Activated naive CD8-positive, alpha-beta T cell treated with anti-CD3 and anti-CD28 coated beads, Interleukin-2, amount 50 U/mL, for 16 hours (primary cell): ENCODE data around the gene ACSM3.
"Not testable (repeated sequence)": the region's sequence is repeated elsewhere in the genome, so short reads cannot be mapped to it uniquely, and the experiment has no call there.

ENCODE experiments used
- DNase-seq: peaks from one replicate; pipeline ENCODE4 v3.0.0-alpha.2; 2020; ENCODE audit warnings: low read depth, low spot score

The ACSM3 gene

DNA sequence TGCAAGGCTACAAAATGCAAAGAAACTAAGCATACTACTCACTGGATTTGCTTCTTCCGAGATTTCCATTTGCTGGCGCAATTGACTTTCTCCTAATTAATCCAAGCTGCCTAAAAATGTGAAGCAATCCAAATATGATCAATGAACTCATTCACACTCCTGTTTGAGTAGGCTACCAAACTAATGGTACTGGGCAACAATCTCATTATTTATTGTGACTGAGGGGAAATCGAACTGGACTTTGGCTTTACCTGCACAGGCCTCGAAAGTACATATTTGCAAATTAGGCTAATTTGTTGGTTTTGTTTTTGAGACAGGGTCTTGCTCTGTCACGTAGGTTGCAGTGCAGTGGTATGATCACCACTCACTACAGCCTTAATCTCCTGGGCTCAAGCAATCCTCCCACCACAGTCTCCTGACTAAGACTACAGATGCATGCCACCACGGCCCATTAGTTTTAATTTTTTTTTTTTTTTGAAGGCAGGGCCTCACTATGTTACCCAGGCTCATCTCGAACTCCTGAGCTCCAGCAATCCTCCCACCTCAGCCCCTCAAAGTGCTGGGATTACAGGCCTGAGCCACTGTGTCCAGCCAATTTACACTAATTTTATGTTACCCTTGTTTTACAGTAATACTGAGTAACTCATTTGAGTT lies 39.9 kb downstream of the ACSM3 start:
- DNase-seq = no peak

GRCh38 chr16:20805684-20806167 lies 41.9 kb downstream of the ACSM3 start:
- DNase-seq = not testable (repeated sequence)

GRCh38 chr16:20806168-20807050 lies 42.6 kb downstream of the ACSM3 start, which contains the start of the genes ERI2 and REXO5:
Gene ERI2 (minus strand): TSS chr16:20806472. CDS start chr16:20806430, 42 bp downstream.
Gene REXO5 (plus strand): TSS chr16:20806527. CDS start chr16:20806954, 427 bp downstream.
- DNase-seq = peak; percentile 49

DNA sequence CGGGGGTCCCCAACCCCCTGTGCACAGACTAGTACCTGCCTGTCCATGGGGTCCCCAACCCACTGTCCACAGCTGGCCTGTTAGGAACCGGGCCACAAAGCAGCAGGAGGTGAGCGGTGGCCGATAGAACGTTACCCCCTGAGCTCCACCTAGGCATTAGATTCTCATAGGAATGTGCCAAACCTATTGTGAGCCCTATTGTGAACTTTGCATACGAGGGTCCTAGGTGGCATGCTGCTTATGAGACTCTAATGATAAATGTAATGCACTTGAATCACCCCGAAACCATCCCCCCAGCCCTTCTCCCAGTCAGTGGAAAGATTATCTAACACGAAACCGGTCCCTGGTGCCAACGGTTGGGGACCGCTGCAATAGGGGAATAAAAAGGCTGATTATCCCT lies 44.0 kb downstream of the ACSM3 start:
- no peak for DNase-seq

- no peak for DNase-seq
Observed at GRCh38 chr16:20811889-20812439, 48.1 kb downstream of the ACSM3 start.

DNA sequence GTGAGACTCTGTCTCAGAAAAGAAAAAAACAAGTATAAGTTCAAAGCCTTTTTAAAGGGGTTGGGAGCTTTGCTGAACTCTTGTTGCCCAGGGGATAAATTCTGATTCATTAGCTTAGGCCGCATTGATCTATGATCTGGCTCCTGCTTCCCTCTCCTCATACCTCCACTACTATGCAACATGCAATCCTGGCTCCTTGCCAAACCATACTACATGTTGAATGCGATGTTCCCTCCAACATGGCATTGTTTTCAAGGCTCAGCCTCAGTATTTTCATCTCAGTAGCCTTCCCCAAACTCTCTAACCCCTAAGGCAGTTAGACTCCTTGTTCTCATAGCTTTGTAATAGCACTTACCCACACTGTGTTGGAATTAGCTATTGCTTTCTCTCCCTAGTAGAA lies 48.7 kb downstream of the ACSM3 start:
- DNase-seq = no peak

DNA sequence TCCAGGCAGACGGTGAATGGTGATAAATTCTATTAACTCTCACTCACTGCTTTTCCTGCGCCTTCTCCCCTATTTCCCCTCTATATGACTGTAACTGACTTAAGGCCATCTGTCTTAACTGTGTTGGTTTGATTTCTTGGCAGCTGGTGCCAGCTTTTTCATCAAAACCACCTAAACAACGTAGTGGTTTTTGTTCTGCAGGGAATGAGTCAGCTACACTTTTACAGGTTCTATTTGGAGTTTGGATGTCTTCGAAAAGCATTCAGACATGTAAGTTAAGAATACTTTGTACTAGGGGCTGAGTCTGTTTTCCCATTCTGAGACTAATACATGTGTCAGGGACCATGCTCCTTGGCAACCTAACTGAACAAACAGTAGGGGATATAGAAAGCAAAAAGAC lies 51.0 kb downstream of the ACSM3 start:
- no peak for DNase-seq

GRCh38 chr16:20818929-20819585 lies 55.2 kb downstream of the ACSM3 start:
- no peak for DNase-seq

- no peak for DNase-seq
Observed at GRCh38 chr16:20821682-20822081, 57.9 kb downstream of the ACSM3 start.

DNA sequence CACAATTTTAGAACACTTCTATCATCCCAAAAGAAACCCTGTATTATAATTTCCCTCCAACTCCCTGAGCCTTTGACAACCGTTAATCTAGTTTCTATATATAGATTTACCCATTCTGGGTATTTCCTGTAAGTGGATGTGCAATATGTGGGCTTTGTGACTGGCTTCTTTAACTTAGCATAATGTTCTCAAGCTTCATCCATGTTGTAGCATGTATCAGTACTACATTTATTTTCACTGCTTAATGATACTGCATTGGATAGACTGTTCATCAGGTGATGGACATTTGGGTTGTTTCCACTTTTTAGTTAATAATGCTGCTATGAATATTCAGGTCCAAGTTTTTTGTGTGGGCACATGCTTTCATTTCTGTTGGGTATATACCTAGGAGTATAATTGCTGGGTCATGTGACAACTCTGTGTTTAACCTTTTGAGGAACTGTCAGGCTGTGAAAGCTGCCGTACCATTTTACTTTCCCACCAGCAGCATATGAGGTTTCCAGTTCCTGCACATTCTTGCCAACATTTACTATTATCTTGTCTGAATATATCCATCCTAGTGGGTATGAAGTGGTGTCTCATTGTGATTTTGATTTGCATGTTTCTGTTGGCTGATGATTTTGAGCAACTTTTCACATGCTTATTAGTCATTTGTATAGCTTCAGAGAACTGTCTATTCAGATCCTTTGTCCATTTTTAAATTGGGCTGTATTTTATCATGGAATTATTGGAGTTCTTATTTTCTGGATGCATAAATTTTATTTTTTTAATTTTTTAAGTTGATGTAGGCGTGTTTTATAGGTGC lies 58.9 kb downstream of the ACSM3 start:
- DNase-seq = no peak

DNA sequence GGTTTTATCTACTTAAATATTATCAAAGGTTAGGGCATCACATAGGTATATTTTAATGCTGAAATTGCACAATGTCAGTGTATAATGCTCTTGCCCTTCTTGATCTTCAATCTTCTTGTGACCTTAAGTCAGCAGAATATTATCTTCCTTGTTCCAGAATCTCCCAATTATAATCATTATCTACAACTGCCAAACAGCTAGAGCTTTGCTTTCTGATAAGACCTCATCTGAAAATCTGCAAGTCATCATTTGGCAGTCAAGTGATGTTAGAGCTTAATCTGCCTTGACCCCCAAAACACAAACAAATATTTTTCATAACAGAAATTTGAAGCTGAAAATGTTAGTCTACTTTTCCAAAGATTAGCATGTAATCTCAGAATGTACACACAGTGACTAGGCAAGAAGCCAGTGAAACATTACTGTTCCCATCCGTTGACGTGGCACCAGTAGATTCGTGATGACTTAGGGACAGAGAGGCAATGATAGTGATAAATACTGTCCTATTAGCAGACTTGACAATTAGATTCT lies 62.3 kb downstream of the ACSM3 start:
- no peak for DNase-seq

GRCh38 chr16:20829536-20829935 lies 65.7 kb downstream of the ACSM3 start:
- no peak for DNase-seq

GRCh38 chr16:20830372-20830771 lies 66.6 kb downstream of the ACSM3 start:
- DNase-seq = no peak

DNA sequence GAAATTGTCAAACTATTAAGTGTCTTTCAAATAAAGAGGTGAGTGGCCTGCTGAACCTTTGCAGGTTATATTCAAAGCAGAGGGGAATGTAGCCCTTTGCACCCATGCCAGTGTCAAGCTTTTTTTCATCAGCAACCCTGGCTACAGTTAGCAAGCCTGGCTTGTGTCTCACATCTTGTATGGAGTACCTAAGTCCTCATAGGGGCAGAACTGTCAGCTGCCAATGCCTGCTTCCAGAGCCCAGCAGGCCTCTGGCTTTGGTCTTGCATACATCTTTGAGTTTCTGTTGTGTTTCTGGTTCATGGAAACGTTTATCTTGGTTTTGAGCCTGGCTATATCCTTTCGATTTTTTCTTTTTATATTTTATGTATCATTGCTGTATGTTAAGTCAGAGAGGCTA lies 69.3 kb downstream of the ACSM3 start:
- DNase-seq = no peak

DNA sequence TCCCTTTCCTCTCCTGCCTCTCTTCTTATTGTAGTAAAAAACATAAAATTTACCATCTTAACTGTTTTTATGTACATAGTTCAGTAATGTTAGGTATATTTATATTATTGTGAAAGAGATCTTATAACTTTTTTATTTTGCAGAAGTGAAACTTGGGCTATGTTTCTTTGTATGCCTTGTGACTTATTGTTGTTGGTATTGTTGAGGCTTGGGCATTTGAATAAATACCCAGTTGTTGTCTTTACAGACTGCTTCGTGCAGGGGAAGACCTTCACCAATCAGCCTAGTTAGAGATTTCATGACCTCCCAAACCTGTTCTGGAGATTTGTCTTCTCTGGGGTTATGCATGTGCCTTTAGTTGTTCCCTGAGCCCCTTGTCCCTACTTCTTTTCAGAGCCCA lies 74.4 kb downstream of the ACSM3 start:
- DNase-seq = no peak

GRCh38 chr16:20839504-20839903 lies 75.7 kb downstream of the ACSM3 start:
- no peak for DNase-seq

DNA sequence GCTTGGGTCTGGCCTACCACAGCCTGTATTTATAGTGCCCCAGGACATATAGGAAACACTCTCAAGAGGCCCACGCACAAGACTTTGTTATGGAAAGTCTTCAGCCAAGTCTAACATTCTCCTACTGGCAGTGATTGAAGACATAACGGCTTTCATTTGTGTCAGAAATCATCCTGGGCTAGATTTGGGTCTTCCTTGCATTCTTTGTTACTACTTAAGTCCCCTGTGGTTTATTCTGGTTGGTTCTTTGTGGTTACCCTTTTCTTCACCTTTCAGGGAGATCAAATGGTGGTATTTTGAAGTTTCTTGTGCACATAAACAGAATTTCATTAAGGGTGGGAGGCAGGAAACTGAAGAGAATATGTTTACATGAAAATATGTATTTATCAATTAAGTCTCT lies 80.2 kb downstream of the ACSM3 start:
- no peak for DNase-seq

DNA sequence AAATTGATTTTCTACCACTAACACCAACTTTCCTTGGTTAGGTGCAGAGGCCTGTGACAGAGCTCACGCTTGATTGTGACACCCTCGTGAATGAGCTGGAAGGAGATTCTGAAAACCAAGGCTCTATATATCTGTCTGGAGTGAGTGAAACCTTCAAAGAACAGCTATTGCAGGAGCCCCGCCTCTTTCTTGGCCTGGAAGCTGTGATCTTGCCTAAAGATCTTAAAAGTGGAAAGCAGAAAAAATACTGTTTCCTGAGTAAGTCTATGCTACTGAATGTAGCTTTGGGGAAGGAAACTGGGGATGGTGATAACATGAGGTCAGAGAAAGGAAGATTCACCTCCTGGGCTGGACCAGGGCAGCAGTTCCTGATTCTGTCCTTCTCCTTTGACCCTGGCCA lies 80.8 kb downstream of the ACSM3 start:
- DNase-seq = no peak

DNA sequence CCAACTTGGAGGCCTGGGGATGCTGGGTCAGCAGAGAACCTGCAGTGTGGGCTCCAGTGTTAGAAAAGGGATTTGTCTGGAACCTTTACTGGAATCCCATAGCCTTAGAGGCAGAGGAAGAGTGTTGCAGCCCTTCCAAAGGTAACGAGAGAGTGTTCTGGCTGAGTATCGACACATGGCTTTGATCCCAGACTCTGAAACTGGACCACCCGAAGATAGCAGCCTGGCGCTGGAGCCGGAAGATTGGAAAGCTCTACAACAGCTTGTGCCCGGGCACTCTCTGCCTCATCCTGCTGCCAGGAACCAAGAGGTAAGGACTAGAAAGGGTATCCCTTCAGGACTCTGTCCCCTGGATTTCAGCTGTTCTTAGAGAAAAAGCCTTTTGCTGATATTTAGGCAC lies 82.2 kb downstream of the ACSM3 start:
- no peak for DNase-seq

DNA sequence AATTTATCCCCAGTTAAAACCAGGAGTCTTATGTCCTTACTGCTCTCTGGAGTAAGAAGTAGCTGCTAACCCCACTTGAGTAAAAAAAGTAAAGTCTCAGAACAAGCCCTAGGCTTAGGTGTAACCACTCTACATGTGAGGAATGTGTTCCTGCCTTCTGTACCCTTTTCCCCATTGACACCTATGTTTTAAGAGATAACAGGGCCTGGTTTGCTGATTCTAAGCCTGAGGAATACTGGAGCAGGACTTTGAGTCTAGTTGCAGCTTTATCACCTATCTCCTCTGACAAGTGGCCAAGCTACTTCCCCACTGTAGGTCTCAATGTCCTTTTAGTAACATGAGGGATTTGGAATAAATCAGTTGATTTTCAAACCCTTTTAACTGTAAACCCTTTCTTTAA lies 82.7 kb downstream of the ACSM3 start:
- DNase-seq = no peak
